ENCODE measurements around the gene DLX3.

Gene DLX3

DNA sequence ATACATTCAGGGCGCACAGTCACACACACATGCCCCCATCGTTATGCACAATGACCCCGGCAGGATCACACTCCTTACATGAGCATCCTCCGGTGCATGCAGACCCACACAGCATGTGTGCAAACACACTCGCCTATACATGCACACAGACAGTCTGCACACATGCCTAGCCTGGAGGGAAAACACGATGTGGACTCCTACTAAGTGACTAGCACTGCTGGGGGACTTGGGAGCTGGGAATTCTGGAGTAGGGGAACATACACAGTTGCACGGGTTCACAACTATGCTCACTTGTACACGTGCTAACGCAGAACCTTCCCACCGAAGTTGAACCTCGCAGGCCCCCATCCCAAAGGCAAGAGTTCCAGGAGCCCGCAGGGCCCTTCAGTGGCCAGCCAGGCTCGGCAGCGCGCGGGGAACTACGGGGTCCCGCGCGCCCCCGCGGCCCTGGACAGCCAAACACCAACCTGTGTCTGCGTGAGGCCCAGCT is 2.0 kb downstream of the DLX3 start:
- no peak for DNase-seq (ENCODE audit: low spot score)

DNA sequence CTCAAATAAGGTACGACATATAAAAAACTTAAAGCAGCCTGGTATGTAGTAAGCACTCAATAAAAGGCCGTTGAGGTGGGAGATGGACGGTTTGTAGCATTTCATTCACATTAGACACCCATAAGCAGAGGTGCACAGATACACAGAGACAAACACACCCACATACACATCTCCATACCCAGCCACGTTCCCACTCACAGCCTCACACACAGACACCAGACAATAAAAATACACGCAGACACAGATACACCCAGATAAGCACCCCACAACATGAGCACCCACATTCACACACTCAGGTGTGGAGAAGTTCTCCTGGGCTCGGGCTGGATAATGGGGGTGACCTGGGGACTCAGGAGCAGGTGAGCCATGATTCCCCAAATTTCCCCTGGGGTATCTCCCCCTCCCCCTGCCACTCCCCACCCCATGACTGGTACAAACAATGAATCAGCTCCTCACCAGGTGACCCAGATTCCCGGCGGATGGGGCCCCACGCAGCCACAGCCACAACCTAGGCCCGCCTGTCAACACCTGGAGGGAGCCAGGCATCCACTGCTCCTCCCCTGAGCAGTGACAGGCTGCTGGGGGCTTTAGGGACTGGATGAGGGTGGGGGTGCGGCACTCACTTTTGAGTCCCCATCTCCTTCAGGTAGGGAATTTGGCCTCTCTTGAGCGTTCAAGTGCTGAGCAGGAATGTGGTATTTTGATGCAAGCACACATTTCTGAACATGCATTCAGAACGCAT is 2.7 kb downstream of the DLX3 start:
- no peak for DNase-seq (ENCODE audit: low spot score)

DNA sequence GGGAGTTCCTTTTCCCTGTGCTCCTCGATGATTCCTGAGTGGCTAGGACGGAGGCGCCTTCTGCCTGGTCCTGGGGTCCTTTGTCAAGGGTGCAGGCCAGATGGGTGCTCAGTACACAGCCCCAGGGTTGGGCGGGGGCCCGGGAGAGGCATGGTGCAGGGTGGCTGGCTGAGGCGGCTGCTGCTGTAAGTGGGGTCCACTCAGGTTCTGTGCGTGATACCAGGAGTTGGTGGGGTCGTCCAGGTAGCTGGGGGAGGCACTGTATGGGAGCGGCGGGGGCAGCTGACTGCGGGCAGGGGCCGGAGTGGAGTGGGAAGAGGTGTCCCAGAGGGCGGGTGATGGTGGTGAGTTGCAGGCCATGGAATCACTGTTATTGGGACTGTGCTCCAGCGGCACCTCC is 3.6 kb downstream of the DLX3 start:
- DNase-seq (ENCODE audit: low spot score): no peak

DNA sequence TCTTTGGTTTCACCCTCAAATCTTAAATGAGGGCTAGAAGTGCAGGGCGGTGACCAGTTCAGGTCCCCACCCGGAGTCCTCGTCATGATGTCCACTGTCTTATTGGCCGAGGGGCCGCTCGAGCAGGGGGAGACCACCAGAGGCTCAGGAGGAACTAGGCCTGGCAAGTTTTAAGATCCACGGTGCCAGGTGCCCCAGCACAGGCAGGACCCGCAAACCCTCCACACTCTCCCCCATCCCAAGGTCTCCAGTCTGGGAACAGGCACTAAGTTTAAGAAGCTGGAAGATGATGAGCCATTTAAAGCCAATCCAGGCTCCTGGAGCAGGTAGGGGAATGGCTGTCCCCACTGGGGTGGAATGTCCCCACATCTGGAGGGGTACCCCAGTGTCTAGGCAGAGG is 4.1 kb downstream of the DLX3 start:
- DNase-seq (ENCODE audit: low spot score): no peak

DNA sequence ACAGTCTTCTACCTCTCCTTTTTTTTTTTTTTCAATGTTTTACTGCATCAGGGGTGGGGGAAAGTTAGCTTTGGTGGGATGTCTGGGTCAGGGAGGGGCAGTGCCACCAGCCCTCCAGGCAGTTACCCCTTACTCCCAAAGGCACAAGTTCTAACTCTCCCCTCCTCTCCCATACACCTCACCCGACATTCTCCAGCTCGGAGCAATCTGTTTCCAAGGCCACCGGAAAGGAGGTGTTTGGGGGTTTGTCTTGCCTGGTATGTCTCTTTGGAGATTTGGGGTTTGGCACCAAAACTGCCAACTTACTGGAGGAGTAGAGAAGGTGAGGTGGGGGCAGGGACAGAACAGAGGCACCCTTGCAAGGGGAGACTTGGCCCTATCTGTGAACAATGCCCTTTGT is 4.7 kb downstream of the DLX3 start:
- DNase-seq (ENCODE audit: low spot score): no peak

DNA sequence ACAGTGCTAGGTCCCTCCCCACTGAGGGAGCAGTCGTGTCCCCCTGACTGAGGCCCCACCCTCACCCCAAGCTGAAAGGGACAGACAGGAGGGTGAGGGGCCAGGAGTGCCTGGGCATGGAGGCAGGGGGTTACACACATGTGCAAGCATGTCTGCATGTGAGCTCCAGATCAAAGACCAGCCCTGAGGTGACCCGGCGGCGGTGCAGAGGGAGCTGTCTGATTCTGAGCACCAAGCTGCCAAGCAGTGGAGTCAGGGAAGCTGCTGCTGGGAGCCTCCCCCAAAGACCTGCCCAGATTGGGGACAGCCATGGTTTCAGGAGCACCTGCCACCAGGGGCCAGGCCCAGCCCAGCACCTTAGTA is 5.5 kb downstream of the DLX3 start:
- no peak for DNase-seq (ENCODE audit: low spot score)

DNA sequence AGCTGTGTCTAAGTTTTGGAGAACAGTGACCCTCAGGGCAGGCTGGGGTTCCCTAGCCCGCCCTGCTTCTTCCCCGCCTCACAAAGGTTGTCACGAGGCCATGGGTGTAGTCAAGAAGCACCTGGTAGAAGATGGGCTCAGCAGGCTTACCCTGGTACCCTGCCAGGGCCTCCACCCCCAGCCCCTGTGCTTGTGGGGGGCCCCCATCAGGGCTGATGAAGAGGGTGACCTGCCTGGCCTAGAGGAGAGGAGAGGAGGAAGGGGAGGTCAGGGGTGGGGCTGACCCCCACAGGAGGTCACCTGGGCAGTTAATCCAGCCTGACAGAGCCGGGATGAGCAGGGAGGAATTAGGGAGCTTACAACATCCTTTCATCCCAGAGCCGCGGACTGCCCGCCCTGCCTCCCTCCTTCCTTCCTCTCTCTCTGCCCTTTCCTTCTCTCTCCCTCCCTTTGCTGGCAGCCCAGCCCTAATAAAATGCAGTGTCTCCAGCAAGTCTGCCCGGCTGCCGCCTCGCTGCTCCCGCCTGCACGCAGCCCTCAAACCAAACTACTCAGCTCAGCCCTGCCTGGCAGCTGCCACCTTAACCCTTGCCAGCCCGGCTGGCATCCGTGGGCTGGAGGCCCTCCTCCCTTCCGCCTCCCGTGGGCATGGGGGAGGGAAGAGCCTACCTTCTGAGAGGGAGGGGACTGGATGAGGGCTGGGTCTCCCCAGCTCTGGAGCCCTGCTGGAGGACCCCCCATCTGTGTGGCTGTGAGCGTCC is 7.2 kb downstream of the DLX3 start:
- DNase-seq (ENCODE audit: low spot score): no peak

DNA sequence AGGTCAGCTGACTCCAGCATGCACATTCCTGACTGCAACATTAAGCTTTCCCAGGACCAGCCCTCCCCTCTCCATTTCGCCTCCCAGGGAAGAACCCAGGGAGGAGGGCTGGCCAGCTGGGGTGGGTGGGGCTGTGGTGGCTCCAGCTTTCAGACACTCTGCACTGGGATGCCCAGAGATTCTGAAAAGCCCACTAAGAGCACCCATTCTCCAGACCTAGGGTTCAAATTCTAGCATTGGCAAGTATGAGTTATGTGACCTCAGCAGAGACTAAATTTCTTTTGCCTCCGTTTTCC is 7.8 kb downstream of the DLX3 start:
- DNase-seq (ENCODE audit: low spot score): no peak

DNA sequence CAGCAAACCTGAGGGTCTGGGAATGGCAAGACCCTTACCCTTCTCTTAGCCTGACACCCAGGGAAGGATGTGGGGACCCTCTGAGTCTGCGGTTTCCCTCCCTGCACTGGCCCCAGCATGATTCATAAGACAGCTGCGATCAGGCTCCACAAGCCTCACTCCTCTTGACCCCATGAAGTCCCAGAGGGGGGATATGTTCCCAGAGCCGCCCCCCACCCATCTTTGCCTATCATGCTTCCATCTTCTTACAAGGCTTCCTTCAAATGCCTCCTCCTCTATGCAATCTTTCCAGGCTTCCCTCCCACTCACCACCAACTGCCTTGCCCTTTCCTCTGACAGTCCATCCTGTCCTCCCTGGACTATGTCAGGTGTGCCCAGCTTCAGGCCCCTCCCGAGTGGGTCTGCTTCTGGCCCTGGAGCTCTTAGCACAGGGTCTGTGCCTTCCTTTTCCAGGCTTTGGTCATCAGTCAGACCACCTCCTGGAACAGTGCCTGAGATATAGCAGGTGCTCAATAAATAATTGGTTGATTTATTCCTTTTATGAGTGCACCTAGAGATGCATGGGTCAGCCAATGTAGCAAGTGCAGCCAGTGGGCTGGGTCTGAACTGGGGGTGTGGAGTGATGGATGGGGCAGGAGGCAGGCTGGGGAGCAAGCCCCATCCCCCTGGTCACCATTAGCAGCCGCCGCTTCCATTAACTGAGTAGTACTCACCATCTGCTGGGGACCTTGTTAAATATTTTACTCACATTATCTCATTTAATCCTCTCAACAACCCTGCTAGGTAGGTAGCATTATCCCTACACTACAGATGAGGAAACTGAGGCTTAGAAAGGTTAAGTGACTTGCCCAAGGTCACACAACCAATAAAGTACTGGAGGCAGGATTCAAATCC is 8.4 kb downstream of the DLX3 start:
- no peak for DNase-seq (ENCODE audit: low spot score)

DNA sequence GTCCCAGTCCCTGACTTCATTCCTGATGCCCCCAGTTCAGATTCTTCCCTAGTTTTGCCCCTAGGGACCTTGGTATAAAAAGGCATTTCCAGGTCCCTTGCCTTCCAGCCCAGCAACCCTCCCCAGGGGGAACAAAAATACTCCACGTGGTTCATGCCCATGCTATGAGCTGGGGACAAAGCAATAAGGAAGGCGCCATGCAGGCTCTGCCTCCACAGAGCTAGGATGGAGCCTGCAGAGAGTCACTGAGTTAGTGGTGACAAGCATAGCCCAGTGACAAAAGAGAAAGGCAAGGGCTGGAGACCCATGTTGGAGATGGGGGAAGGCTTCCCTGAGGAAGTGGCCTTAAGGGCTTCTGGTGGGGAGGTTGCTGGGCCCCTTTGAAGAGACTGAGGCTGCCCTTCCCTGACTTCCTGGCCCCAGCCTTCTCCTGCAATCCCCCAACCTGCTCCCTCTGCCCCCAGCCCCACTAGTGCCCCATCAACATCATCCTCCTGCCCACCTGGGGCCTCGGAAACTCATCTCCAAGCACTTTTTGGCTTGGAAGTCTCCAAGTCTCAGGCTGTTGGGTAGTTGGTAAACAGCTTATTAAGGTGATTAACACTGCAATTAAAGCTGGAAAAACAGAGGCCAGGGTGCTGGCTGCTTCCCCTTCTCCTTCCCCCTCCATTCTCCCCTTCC is 9.6 kb downstream of the DLX3 start:
- DNase-seq (ENCODE audit: low spot score): no peak

DNA sequence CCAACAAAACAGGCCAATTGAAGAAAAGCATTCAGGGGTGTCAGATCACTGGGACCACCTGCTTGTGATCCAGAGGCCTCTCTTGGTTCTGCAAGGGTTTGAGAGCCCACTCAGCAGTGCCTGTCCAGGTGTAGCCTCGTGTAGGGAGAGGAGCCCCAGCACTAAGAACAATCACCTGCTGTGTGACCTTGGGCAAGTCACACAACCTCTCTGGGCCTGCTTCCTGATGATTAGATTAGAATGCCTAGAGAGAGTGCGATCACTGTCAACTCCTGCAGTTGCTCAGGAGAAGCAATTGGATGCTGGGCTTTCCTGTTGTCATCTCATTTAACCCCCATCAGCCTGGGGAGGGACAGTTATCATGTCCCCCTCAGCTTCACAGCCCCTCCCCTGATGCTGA is 10.2 kb downstream of the DLX3 start:
- no peak for DNase-seq (ENCODE audit: low spot score)

DNA sequence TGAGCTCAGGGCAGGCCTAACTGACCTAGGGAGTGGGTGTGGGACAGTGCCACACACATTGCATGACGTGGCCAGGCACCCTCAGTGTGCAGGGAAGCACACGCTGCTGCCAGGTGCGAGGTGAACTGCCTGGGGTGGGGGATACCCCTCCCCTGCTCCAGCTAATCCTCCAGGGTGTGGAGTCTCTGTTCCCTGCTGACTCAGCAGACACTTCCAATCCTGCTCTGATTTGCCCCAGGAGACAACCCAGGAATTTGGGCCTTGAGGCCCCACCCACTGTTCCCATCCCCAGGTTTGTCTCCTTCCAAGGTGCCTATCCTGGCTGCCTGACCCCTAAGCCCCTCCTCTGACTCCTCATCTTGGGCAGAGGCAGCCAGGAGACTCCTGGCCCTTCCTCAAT is 10.7 kb downstream of the DLX3 start:
- no peak for DNase-seq (ENCODE audit: low spot score)

DNA sequence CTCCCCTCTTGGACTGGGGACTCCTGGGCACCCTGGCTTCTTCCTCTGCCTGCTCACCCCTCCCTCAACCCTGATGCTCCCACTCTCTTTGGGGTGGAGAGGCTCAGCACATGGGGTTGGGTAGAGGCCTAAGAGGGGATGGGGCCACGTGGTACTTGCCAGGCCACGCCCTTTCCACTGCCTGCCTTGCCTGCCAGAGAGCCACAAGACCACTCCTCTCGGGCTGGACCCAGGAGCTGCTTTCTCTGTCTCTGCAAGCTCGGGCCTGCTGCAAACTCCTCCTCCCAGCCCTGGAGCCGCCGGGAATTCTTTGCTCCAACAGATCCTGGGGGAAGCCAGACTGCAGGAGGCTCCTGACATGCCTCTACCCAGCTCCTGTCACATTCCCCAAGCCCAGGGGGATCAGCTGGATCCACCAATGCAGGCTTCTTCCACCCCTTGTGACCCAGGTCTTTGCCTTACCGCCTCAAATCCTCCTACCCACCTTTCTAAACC is 14.3 kb downstream of the DLX3 start:
- peak; percentile 57 for DNase-seq (ENCODE audit: low spot score)

DNA sequence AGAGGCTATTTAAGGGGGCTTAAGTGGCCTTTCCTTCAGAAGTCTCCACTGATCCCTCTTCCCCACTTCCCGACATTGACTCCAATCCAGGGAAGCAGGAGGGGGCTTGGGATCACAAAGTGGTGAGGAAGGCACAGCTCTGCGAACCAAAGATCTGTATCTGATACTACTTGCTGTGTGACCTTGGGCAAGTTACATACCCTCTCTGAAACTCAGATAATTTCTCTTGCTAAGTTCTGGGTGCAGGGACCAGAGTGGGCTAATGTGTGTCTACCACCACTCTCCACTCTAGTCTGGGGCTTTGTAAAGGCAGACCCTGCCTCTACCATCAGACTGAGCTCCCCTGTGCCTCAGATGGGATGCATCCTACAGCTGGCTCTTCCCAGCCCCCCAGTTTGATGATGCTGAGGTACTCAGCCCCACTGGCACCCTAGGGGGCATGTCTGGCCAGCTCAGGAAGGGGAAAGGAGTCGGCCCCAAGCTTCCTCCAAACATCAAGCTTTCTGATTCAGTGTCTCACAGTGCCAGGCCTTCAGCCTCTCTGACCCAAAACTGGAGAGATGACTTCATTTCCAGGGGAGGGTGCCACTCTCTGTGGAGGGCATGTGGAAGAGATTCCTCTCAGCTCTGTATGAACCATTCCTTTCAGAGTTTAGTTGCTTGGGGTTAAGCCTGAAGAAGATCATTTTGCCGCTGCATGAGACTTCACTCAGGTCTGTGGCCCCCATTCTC is 15.1 kb downstream of the DLX3 start:
- DNase-seq (ENCODE audit: low spot score): no peak

DNA sequence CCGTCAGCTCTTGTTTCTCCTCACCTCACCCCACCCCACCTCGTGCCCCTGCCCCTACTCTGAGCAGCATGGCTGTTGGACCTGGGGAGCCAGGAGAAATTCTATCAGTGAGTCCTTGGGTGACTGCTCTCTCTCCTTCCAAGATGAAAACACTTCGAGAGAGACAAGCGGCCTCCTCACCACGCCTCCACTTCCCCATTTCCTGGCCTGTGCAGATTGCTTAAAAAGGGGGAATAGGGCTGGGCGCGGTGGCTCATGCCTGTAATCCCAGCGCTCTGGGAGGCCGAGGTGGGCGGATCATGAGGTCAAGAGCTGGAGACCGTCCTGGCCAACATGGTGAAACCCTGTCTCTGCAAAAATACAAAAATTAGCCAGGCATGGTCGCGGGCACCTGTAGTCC is 16.5 kb downstream of the DLX3 start:
- no peak for DNase-seq (ENCODE audit: low spot score)

DNA sequence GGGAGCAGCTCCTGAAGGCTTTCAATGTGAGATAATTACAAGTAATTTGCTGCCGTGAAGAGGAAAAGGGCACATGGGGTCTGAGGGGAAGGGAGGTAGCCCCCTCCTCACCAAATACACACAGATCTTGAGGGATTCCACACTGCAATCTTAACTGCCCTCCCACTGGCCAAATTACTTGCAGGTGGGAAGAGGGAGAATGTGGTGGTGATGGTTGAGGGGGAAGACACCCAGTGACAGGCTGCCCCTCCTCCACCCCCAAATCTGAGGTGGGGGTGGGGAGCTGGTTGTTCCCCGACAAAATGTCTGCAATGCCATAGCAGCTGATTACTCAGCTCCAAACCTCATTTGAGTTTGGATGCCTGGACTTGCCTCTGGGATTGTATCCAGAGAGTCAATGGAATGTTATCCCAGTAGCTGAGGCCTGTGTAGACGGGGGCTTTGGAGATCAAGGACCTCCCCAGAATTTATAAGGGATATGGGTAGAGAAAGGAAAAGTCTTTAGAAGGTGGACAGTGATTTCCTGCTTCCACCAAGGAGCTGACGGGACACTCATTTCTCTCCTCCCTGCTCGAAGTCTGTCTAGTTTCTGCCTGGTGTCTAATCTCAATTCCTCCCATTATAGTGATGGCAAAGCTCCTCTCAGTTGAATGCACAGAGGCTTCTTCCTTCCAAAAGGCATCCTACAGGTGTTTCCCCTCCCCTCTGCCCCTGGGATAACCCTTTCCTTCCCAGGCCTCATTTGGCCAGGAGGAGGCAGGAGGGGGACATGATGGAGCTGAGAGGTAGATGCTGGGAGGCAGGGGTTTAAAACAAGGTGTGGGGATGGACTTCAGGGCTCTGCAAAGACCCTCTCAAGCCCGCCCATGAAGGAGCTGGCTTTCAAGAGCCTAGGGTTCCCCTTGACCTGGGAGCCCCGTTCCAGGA is 17.3 kb downstream of the DLX3 start:
- DNase-seq (ENCODE audit: low spot score): no peak

DNA sequence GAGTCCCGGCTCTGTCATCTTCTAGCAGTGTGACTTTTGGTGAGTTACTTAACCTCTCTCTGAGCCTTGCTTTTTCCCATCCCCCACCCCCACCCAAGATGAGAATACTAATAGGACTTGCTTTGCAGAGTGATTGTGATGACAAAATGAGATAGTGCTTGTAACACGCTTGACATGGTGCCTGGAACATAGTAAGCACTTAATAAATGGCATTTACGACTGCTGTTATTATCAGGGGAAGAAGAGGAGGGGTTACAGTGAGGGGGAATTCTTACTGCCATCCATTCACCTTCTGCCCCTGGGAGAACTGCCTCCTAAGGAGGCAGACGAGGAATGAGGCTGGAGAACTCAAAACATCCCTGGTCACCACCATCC is 18.2 kb downstream of the DLX3 start:
- no peak for DNase-seq (ENCODE audit: low spot score)

DNA sequence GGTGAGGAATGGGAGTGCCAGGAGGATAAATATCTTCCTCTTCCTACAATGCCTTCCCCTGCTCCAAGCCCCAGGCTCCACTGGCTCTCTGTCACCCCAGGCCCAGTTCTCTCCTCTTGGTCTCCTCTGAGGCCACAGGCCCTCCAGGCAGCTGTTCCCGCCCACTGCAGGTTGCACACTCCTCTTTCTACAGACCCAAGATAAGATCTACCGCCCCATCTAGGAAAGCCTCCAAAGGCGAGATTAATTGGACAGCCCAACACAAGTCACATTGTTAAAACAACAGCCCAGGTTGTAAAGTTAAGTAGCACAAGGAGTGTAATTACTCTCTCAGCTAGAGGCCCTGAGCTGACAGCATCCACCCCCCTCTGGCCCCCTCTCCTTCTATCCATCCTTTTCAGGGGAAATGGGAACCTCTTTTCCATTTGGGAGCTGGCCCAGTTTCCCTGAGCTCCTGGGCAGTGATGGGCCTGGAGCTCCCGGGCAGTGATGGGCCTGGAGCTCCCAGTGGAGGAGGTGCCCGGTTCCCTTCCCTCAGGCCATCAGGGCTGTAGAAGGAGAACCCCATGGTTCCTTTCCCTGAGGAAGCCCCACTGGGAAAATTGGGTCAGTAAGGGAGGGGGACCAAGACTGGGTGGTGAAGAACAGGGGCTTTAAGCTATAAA is 18.7 kb downstream of the DLX3 start:
- no peak for DNase-seq (ENCODE audit: low spot score)

DNA sequence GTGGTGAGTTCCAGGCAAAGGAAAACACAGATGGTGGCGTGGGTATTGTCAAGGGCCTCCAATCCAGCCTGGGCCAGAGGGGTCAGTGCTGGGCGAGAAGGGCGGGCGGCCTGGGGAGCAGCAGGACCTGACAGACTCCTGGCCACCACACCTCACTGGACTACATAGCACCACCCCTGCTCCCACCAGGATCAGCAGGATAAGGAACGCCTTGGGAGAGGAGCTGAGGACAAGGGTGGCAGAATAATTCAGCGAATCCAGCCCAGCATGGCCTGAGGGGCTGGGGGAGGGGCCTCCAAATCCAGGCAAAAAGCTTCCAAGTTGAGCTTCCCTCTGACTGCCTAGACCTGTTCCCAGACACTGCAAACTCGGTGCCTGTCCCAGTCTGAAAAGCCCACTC is 19.5 kb downstream of the DLX3 start:
- DNase-seq (ENCODE audit: low spot score): no peak

DNA sequence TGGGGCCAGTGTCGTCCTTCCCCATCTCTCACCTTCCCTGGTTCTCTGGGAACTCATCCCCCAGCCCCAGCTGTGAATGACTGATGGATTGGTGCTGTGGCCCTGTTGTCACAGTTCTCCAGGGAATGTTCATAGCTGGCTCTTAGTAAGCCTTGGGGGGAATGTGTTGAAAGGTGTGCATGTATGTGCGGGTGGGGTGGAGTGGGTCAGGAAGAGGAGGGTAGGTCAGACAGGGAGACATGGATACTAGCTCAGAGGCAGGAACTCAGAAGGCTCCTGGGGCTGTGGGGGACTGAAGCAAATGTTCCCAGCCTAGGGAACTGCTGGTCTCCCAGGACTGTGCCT is 21.8 kb downstream of the DLX3 start:
- DNase-seq (ENCODE audit: low spot score): no peak
